Measurements from ENCODE around the gene DHCR7.

DHCR7 gene

GRCh38 chr11:71478528-71478840 is 30.3 kb upstream of the DHCR7 start:
- DNase-seq (ENCODE audit: insufficient read length, low spot score) = no peak
- FAIRE-seq = no peak

- FAIRE-seq (no peak), DNase-seq (ENCODE audit: insufficient read length, low spot score) (no peak)
Measured at GRCh38 chr11:71477641-71478527, 29.7 kb upstream of the DHCR7 start.

GRCh38 chr11:71476926-71477640 is 28.9 kb upstream of the DHCR7 start:
- DNase-seq (ENCODE audit: insufficient read length, low spot score) (no peak), FAIRE-seq (no peak)

GRCh38 chr11:71476031-71476430 is 27.8 kb upstream of the DHCR7 start:
- DNase-seq (ENCODE audit: insufficient read length, low spot score) (no peak), FAIRE-seq (no peak)

GRCh38 chr11:71474771-71475483 is 26.7 kb upstream of the DHCR7 start:
- no peak for DNase-seq (ENCODE audit: insufficient read length, low spot score)
- FAIRE-seq = no peak

GRCh38 chr11:71474141-71474770 is 26.1 kb upstream of the DHCR7 start:
- no peak for FAIRE-seq
- DNase-seq (ENCODE audit: insufficient read length, low spot score) = no peak

- FAIRE-seq = no peak
Measured at GRCh38 chr11:71473793-71474080, 25.5 kb upstream of the DHCR7 start.

GRCh38 chr11:71472941-71473792 is 25.0 kb upstream of the DHCR7 start:
- FAIRE-seq (no peak), DNase-seq (ENCODE audit: insufficient read length, low spot score) (no peak)

More at GRCh38 chr11:71473793-71474080, 25.5 kb upstream of the DHCR7 start:
- no peak for DNase-seq (ENCODE audit: insufficient read length, low spot score)

- DNase-seq (ENCODE audit: insufficient read length, low spot score) (no peak), FAIRE-seq (no peak)
Measured at GRCh38 chr11:71472357-71472885, 24.2 kb upstream of the DHCR7 start.

- DNase-seq (ENCODE audit: insufficient read length, low spot score) (no peak), FAIRE-seq (no peak)
Measured at GRCh38 chr11:71470946-71471345, 22.8 kb upstream of the DHCR7 start.

- no peak for DNase-seq (ENCODE audit: insufficient read length, low spot score)
Measured at GRCh38 chr11:71467164-71467563, 19.0 kb upstream of the DHCR7 start.

GRCh38 chr11:71466358-71466757 is 18.2 kb upstream of the DHCR7 start:
- DNase-seq (ENCODE audit: insufficient read length, low spot score) = no peak
- FAIRE-seq = no peak

More at GRCh38 chr11:71467164-71467563, 19.0 kb upstream of the DHCR7 start:
- no peak for FAIRE-seq

GRCh38 chr11:71465054-71465453 is 16.9 kb upstream of the DHCR7 start:
- no peak for DNase-seq (ENCODE audit: insufficient read length, low spot score)
- no peak for FAIRE-seq

- no peak for FAIRE-seq
Measured at GRCh38 chr11:71463331-71464211, 15.4 kb upstream of the DHCR7 start.

GRCh38 chr11:71462726-71463125 is 14.5 kb upstream of the DHCR7 start:
- DNase-seq (ENCODE audit: insufficient read length, low spot score) (no peak), FAIRE-seq (no peak)

More at GRCh38 chr11:71463331-71464211, 15.4 kb upstream of the DHCR7 start:
- no peak for DNase-seq (ENCODE audit: insufficient read length, low spot score)

- FAIRE-seq (no peak), DNase-seq (ENCODE audit: insufficient read length, low spot score) (no peak)
Measured at GRCh38 chr11:71461696-71462095, 13.5 kb upstream of the DHCR7 start.

- DNase-seq (ENCODE audit: insufficient read length, low spot score) (no peak), FAIRE-seq (no peak)
Measured at GRCh38 chr11:71459767-71460320, 11.7 kb upstream of the DHCR7 start.

- DNase-seq (ENCODE audit: insufficient read length, low spot score) (no peak), FAIRE-seq (no peak)
Measured at GRCh38 chr11:71459076-71459766, 11.0 kb upstream of the DHCR7 start.
